Measurements from ENCODE around the gene SUCLG2.

SUCLG2 gene

GRCh38 chr3:67376416-67376815 is 278.0 kb downstream of the SUCLG2 start:
- Histone ChIP-seq H3K4me3 (ENCODE audit: low read length) (no peak overlapping the region), H3K36me3 (ENCODE audit: control insufficient read depth, low read depth, low read length) (no peaks in the 10 kb centered on the region), H3K4me1 (ENCODE audit: control insufficient read depth, low read depth, low read length) (no peaks in the 10 kb centered on the region), H3K9ac (ENCODE audit: low read length) (no peak overlapping the region), H3K27ac (ENCODE audit: low read length) (no peak overlapping the region), H3K9me3 (ENCODE audit: control insufficient read depth, low read depth, low read length) (no peaks in the 10 kb centered on the region), H3K27me3 (ENCODE audit: control insufficient read depth, insufficient read depth, low read length) (no peaks in the 10 kb centered on the region)

GRCh38 chr3:67375976-67376375 is 278.4 kb downstream of the SUCLG2 start:
- H3K27me3 ChIP-seq (ENCODE audit: control insufficient read depth, insufficient read depth, low read length): no peaks in the 10 kb centered on the region
- H3K9ac ChIP-seq (ENCODE audit: low read length): no peak overlapping the region
- no peak overlapping the region for H3K4me3 ChIP-seq (ENCODE audit: low read length)
- no peak overlapping the region for H3K27ac ChIP-seq (ENCODE audit: low read length)
- H3K4me1 ChIP-seq (ENCODE audit: control insufficient read depth, low read depth, low read length): no peaks in the 10 kb centered on the region
- no peaks in the 10 kb centered on the region for H3K36me3 ChIP-seq (ENCODE audit: control insufficient read depth, low read depth, low read length)
- H3K9me3 ChIP-seq (ENCODE audit: control insufficient read depth, low read depth, low read length): no peaks in the 10 kb centered on the region

GRCh38 chr3:67362686-67363085 is 291.7 kb downstream of the SUCLG2 start:
- H3K27ac ChIP-seq (ENCODE audit: low read length): no peak overlapping the region
- peaks cover 2% of the 10 kb centered on the region for H3K4me1 ChIP-seq (ENCODE audit: control insufficient read depth, low read depth, low read length)
- H3K9me3 ChIP-seq (ENCODE audit: control insufficient read depth, low read depth, low read length): no peaks in the 10 kb centered on the region
- no peaks in the 10 kb centered on the region for H3K36me3 ChIP-seq (ENCODE audit: control insufficient read depth, low read depth, low read length)
- no peaks in the 10 kb centered on the region for H3K27me3 ChIP-seq (ENCODE audit: control insufficient read depth, insufficient read depth, low read length)
- no peak overlapping the region for H3K9ac ChIP-seq (ENCODE audit: low read length)
- H3K4me3 ChIP-seq (ENCODE audit: low read length): no peak overlapping the region

GRCh38 chr3:67361770-67362169 is 292.6 kb downstream of the SUCLG2 start:
- no peaks in the 10 kb centered on the region for H3K9me3 ChIP-seq (ENCODE audit: control insufficient read depth, low read depth, low read length)
- no peaks in the 10 kb centered on the region for H3K27me3 ChIP-seq (ENCODE audit: control insufficient read depth, insufficient read depth, low read length)
- H3K9ac ChIP-seq (ENCODE audit: low read length): no peak overlapping the region
- H3K4me3 ChIP-seq (ENCODE audit: low read length): no peak overlapping the region
- no peak overlapping the region for H3K27ac ChIP-seq (ENCODE audit: low read length)
- no peaks in the 10 kb centered on the region for H3K36me3 ChIP-seq (ENCODE audit: control insufficient read depth, low read depth, low read length)
- peaks cover 2% of the 10 kb centered on the region for H3K4me1 ChIP-seq (ENCODE audit: control insufficient read depth, low read depth, low read length)

DNA sequence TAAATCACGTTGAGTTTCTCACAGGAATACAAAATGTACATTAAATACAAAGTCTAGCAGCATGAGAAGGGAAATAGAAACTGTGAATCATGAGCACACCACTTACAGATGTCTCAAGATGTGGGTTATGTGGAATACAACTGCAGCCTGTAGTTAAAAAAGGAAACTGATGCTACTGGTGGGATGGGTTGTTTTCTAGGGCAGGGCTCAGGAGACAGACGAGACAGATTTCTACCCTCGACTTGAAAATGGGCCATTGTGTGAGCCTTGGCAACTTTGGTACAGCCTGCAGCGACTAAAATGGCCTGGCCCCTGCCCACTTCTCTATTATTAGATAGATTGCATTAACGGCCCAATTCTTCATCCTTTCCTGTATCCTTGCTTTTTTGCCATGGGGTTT is 293.1 kb downstream of the SUCLG2 start:
- no peaks in the 10 kb centered on the region for H3K27me3 ChIP-seq (ENCODE audit: control insufficient read depth, insufficient read depth, low read length)
- peaks cover 2% of the 10 kb centered on the region for H3K4me1 ChIP-seq (ENCODE audit: control insufficient read depth, low read depth, low read length)
- H3K36me3 ChIP-seq (ENCODE audit: control insufficient read depth, low read depth, low read length): no peaks in the 10 kb centered on the region
- H3K27ac ChIP-seq (ENCODE audit: low read length): no peak overlapping the region
- no peak overlapping the region for H3K9ac ChIP-seq (ENCODE audit: low read length)
- H3K9me3 ChIP-seq (ENCODE audit: control insufficient read depth, low read depth, low read length): no peaks in the 10 kb centered on the region
- no peak overlapping the region for H3K4me3 ChIP-seq (ENCODE audit: low read length)

- no peak overlapping the region for H3K4me3 ChIP-seq (ENCODE audit: low read length)
- no peak overlapping the region for H3K9ac ChIP-seq (ENCODE audit: low read length)
- no peaks in the 10 kb centered on the region for H3K27me3 ChIP-seq (ENCODE audit: control insufficient read depth, insufficient read depth, low read length)
- H3K27ac ChIP-seq (ENCODE audit: low read length): no peak overlapping the region
- no peaks in the 10 kb centered on the region for H3K36me3 ChIP-seq (ENCODE audit: control insufficient read depth, low read depth, low read length)
- peaks cover 6% of the 10 kb centered on the region for H3K4me1 ChIP-seq (ENCODE audit: control insufficient read depth, low read depth, low read length)
- H3K9me3 ChIP-seq (ENCODE audit: control insufficient read depth, low read depth, low read length): no peaks in the 10 kb centered on the region
Observed at GRCh38 chr3:67357610-67358458, 296.6 kb downstream of the SUCLG2 start.

GRCh38 chr3:67349551-67350174 is 304.7 kb downstream of the SUCLG2 start:
- H3K9ac ChIP-seq (ENCODE audit: low read length): no peak overlapping the region
- no peak overlapping the region for H3K27ac ChIP-seq (ENCODE audit: low read length)
- no peaks in the 10 kb centered on the region for H3K9me3 ChIP-seq (ENCODE audit: control insufficient read depth, low read depth, low read length)
- no peaks in the 10 kb centered on the region for H3K36me3 ChIP-seq (ENCODE audit: control insufficient read depth, low read depth, low read length)
- H3K4me3 ChIP-seq (ENCODE audit: low read length): no peak overlapping the region
- peaks cover 4% of the 10 kb centered on the region for H3K4me1 ChIP-seq (ENCODE audit: control insufficient read depth, low read depth, low read length)
- H3K27me3 ChIP-seq (ENCODE audit: control insufficient read depth, insufficient read depth, low read length): no peaks in the 10 kb centered on the region

GRCh38 chr3:67346081-67346480 is 308.3 kb downstream of the SUCLG2 start:
- Histone ChIP-seq H3K9ac (ENCODE audit: low read length) (no peak overlapping the region), H3K4me3 (ENCODE audit: low read length) (no peak overlapping the region), H3K27me3 (ENCODE audit: control insufficient read depth, insufficient read depth, low read length) (no peaks in the 10 kb centered on the region), H3K9me3 (ENCODE audit: control insufficient read depth, low read depth, low read length) (no peaks in the 10 kb centered on the region), H3K4me1 (ENCODE audit: control insufficient read depth, low read depth, low read length) (no peaks in the 10 kb centered on the region), H3K27ac (ENCODE audit: low read length) (no peak overlapping the region), H3K36me3 (ENCODE audit: control insufficient read depth, low read depth, low read length) (no peaks in the 10 kb centered on the region)

DNA sequence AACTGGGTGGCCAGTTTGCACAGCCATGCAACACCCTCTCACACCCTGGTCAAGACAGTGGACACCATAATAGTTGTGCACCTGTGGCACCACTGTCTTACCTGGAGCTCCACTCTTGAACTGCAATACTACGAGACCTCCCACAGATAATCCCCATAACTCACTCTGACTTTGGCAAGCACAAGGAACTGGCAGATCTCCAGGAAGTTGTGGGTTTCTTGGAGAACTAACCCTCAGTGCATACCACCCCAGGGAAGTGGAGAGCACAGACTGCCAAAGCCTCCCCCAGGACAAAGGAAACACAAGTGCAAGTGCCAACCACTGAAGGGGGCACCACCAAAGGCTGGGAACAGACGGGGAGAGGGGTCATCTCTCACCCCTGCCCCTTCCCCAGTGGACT is 318.6 kb downstream of the SUCLG2 start:
- Histone ChIP-seq H3K36me3 (ENCODE audit: control insufficient read depth, low read depth, low read length) (no peaks in the 10 kb centered on the region), H3K9ac (ENCODE audit: low read length) (no peak overlapping the region)

DNA sequence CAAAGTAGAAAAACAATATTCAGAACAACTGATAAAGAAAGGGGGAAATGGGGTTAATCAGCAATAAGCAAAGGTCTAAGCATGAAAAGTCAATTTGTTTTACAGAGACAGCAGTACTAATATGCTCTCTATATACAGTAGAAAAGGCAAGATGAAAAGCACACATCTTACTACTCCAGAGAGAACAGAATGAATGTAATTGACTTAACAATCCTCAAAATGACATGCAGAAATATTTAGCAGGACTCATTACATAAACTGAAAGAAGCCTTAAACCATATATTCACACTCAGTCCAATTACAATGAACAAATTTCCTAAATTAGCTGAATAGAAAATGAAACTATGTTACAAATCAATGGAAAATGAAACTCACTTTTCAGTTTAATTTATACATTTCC is 319.8 kb downstream of the SUCLG2 start:
- Histone ChIP-seq H3K27ac (ENCODE audit: low read length) (no peak overlapping the region), H3K27me3 (ENCODE audit: control insufficient read depth, insufficient read depth, low read length) (no peaks in the 10 kb centered on the region), H3K4me3 (ENCODE audit: low read length) (no peak overlapping the region), H3K36me3 (ENCODE audit: control insufficient read depth, low read depth, low read length) (no peaks in the 10 kb centered on the region), H3K9ac (ENCODE audit: low read length) (no peak overlapping the region), H3K9me3 (ENCODE audit: control insufficient read depth, low read depth, low read length) (peaks cover 3% of the 10 kb centered on the region), H3K4me1 (ENCODE audit: control insufficient read depth, low read depth, low read length) (no peaks in the 10 kb centered on the region)

More for the DNA sequence above, 318.6 kb downstream of the SUCLG2 start:
- H3K27ac ChIP-seq (ENCODE audit: low read length): no peak overlapping the region
- no peak overlapping the region for H3K4me3 ChIP-seq (ENCODE audit: low read length)
- peaks cover 6% of the 10 kb centered on the region for H3K9me3 ChIP-seq (ENCODE audit: control insufficient read depth, low read depth, low read length)
- no peaks in the 10 kb centered on the region for H3K27me3 ChIP-seq (ENCODE audit: control insufficient read depth, insufficient read depth, low read length)
- no peaks in the 10 kb centered on the region for H3K4me1 ChIP-seq (ENCODE audit: control insufficient read depth, low read depth, low read length)

- Histone ChIP-seq H3K9ac (ENCODE audit: low read length) (no peak overlapping the region), H3K4me1 (ENCODE audit: control insufficient read depth, low read depth, low read length) (no peaks in the 10 kb centered on the region), H3K4me3 (ENCODE audit: low read length) (no peak overlapping the region), H3K27me3 (ENCODE audit: control insufficient read depth, insufficient read depth, low read length) (no peaks in the 10 kb centered on the region), H3K9me3 (ENCODE audit: control insufficient read depth, low read depth, low read length) (no peaks in the 10 kb centered on the region), H3K36me3 (ENCODE audit: control insufficient read depth, low read depth, low read length) (no peaks in the 10 kb centered on the region), H3K27ac (ENCODE audit: low read length) (no peak overlapping the region)
Observed at GRCh38 chr3:67329358-67329757, 325.1 kb downstream of the SUCLG2 start.

DNA sequence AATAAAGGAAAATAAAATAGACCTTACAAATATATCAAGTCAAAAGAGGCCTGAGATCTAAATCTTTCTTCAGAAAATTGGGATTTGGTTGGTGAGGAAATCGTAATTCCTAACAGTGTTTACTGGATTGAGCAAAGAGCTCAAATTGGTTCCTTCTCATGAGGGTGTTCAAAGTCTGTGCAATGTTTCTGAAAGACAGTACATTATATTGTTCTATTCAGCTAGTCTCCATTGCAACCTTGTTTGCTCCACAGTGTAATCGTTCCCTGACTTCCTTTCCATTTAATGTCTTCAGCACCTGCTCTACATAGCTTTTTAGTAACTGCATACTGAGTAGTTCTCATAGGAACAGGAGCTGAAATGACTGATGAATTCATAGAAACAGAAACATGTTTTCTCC is 326.8 kb downstream of the SUCLG2 start:
- Histone ChIP-seq H3K9me3 (ENCODE audit: control insufficient read depth, low read depth, low read length) (no peaks in the 10 kb centered on the region), H3K27ac (ENCODE audit: low read length) (no peak overlapping the region), H3K4me3 (ENCODE audit: low read length) (no peak overlapping the region), H3K9ac (ENCODE audit: low read length) (no peak overlapping the region), H3K36me3 (ENCODE audit: control insufficient read depth, low read depth, low read length) (no peaks in the 10 kb centered on the region), H3K4me1 (ENCODE audit: control insufficient read depth, low read depth, low read length) (no peaks in the 10 kb centered on the region), H3K27me3 (ENCODE audit: control insufficient read depth, insufficient read depth, low read length) (no peaks in the 10 kb centered on the region)
